ENCODE results near the gene BGLAP. TPM values are rescaled to one million over a fixed set of nuclear protein-coding genes. Genes with fewer than 3 reads are reported as not detected.

Gene BGLAP
- total RNA-seq, 3 donors from 2014 or later: 1.4 to 4.6 (median 2.4) TPM

DNA sequence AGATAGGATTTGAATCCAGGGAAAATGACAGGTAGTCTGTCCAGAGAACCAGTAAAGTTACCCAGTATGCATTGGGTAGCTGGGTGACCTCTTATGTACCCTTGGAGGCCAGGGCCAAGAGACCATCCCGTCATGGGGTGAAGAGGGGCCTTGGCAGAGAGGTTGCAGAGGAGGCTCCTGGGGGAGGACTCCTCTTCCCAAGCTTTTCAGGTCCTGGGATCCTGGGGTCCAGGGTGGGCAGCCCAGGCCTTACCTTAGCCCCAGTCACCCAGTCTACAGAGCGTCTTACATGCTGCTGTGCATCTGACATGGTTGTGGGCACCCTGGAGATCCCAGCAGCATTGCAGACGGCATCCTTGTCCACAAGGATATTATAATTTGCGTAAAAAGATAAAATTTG is 15.2 kb upstream of the BGLAP start:
- Histone ChIP-seq H3K9me3 (no peaks in the 10 kb centered on the region), H3K4me3 (no peak overlapping the region), H3K36me3 (ENCODE audit: low read depth) (peaks cover 5% of the 10 kb centered on the region), H3K4me1 (ENCODE audit: low read depth) (no peaks in the 10 kb centered on the region)
- DNase-seq: no peak
- TF ChIP-seq, protein P1, sequence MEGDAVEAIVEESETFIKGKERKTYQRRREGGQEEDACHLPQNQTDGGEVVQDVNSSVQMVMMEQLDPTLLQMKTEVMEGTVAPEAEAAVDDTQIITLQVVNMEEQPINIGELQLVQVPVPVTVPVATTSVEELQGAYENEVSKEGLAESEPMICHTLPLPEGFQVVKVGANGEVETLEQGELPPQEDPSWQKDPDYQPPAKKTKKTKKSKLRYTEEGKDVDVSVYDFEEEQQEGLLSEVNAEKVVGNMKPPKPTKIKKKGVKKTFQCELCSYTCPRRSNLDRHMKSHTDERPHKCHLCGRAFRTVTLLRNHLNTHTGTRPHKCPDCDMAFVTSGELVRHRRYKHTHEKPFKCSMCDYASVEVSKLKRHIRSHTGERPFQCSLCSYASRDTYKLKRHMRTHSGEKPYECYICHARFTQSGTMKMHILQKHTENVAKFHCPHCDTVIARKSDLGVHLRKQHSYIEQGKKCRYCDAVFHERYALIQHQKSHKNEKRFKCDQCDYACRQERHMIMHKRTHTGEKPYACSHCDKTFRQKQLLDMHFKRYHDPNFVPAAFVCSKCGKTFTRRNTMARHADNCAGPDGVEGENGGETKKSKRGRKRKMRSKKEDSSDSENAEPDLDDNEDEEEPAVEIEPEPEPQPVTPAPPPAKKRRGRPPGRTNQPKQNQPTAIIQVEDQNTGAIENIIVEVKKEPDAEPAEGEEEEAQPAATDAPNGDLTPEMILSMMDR (IDR thresholded peaks at IDR 0.05): no peak
- ATAC-seq: no peak
- intact Hi-C loops (cut with DNase I, micrococcal nuclease): loop anchor here in 1 of 2 donors (5.0 kb wide), 2 partner anchors 79 to 134 kb away; no protein-coding TSS in a partner anchor

DNA sequence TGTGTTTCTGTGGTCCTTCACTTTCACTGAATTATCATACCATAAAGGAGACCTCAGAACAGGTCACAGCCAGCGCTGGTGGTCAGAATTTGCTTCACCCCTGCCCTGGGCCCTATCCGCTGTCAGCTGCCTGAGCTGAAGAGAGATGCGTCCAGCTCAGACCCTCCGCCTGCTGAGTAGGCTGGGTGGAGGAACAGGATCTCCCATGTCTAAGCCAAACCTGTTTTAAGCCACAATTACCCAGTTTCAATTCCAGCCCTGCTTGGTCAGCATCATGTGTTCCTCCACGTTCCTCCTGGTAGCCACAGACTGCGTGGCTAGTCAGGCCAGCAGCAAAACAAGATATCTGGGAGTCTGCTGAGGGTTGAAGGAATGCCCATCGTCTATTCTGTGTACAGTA is 13.5 kb upstream of the BGLAP start:
- Histone ChIP-seq H3K9me3 (no peaks in the 10 kb centered on the region), H3K36me3 (ENCODE audit: low read depth) (peaks cover 5% of the 10 kb centered on the region), H3K4me3 (no peak overlapping the region), H3K4me1 (ENCODE audit: low read depth) (no peaks in the 10 kb centered on the region)
- DNase-seq (peak in 2 of 3 donors; percentile 28 to 33), ATAC-seq (no peak)
- TF ChIP-seq, protein P1 (IDR thresholded peaks at IDR 0.05): no peak
- intact Hi-C loops (cut with DNase I, micrococcal nuclease): loop anchor here in 1 of 2 donors (5.0 kb wide), 2 partner anchors 81 to 136 kb away; no protein-coding TSS in a partner anchor

DNA sequence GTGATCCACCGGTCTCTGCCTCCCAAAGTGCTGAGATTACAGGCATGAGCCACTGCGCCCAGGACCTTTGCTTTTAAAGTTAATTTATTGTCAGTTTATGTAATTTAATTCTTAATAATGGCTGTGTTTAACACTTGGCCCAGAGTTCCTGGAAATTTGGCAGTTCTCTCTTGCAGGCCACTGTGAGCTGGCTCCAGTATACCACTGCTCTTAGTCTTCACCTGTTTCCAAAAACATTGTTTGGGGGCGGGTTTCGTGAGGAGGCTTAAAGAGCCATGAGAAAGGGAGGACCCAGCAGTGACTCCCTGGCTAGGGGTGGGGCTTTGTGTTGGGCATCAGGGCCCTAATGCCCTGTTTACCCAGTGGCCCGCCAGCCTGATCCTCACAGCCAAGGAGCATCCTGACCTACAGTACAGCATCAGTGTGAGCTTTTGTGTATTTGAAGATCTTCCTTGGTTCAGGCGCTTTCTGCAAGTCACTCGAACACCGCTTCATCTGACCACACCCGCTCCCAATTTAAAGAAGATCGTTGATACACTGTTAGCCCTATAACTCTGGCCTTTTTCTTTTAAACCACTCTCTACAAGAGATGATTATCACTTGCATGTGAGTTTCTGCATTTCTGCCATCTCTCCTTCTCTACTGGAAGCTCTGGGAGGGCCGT is 12.0 kb upstream of the BGLAP start:
- ATAC-seq (no peak), DNase-seq (no peak)
- TF ChIP-seq, protein P1 (IDR thresholded peaks at IDR 0.05): no peak
- Histone ChIP-seq H3K4me1 (ENCODE audit: low read depth) (no peaks in the 10 kb centered on the region), H3K4me3 (no peak overlapping the region), H3K9me3 (no peaks in the 10 kb centered on the region), H3K36me3 (ENCODE audit: low read depth) (no peaks in the 10 kb centered on the region)
- intact Hi-C loops (cut with DNase I, micrococcal nuclease): loop anchor here in 1 of 2 donors (5.0 kb wide), 2 partner anchors 83 to 138 kb away; no protein-coding TSS in a partner anchor

DNA sequence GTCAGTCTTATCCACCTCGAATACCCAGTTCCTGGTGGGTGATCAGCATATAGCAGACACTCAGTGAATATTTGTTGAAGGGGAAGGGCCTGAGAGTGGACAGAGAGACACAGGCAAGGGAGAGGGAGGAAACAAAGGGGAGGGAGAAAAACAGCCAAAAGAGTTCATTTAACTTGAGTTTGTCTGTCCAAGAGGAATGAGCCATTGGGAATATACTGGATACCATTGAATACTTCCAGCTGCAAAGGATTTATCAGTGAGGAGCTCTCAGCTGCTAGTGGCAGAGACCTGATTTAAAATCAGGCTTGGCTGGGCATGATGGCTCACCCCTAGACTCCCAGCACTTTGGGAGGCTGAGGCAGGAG is 11.5 kb upstream of the BGLAP start:
- Histone ChIP-seq H3K4me1 (ENCODE audit: low read depth) (no peaks in the 10 kb centered on the region), H3K4me3 (no peak overlapping the region), H3K9me3 (no peaks in the 10 kb centered on the region), H3K36me3 (ENCODE audit: low read depth) (no peaks in the 10 kb centered on the region)
- TF ChIP-seq, protein P1 (IDR thresholded peaks at IDR 0.05): no peak
- DNase-seq (no peak), ATAC-seq (no peak)
- intact Hi-C loops (cut with DNase I, micrococcal nuclease): no loop called here

DNA sequence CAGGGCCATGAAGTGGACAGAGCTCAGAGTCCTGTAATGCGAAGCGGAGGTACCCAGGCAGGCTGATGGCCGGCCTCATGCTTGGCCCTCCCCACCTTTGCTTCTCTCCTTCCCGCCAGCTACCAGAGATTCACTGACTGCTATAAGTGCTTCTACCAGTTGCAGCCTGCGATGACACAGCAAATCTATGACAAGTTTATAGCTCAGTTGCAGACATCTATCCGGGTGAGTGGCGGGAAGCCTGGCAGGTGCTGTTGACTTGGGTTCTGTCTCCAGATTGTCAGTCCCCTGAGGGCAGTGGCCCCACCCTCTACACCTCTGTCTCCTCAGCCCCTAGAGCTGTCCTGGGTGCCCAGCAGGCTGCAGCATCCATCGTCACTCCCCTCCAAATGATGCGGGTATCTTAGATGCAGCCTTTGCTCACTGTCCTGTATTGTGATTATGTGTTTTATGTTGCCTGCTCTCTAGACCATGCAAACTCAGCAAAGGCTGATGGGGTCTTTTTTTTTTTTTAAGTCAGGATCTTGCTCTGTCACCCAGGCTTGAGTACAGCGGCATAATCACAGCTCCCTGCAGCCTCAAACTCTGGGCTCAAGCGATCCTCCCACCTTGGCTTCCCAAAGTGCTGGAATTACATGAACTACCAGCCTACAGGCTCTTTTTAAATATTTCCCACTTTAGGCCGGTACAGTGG is 9.6 kb upstream of the BGLAP start:
- H3K4me3 ChIP-seq: no peak overlapping the region
- H3K36me3 ChIP-seq (ENCODE audit: low read depth): no peaks in the 10 kb centered on the region
- intact Hi-C loops (cut with DNase I, micrococcal nuclease): no loop called here
- ATAC-seq (no peak), DNase-seq (no peak)
- H3K4me1 ChIP-seq (ENCODE audit: low read depth): no peaks in the 10 kb centered on the region
- TF ChIP-seq, protein P1 (IDR thresholded peaks at IDR 0.05): no peak
- H3K9me3 ChIP-seq: no peaks in the 10 kb centered on the region

Data from mucosa of descending colon (tissue), 3 donors.